Bronchial epithelial cell (primary cell): ENCODE data around the gene AKNAD1. TPM values are rescaled to one million over a fixed set of nuclear protein-coding genes. Genes with fewer than 3 reads are reported as not detected.

Experiments used
- DNase-seq: peaks from one replicate; pipeline ENCODE4 v3.0.0-alpha.2; 2010; ENCODE audit warnings: low read depth
- FAIRE-seq: peaks from 2 replicates; lab custom pipeline; 2011; peaks lifted over from hg19 to GRCh38; lab: Jason Lieb, UNC
- H3K27me3 ChIP-seq: 2 replicates; pipeline ENCODE4 v1.5.1; 2011; ENCODE audit warnings: low read length; ENCODE audit not compliant: control insufficient read depth, insufficient read depth
- H3K36me3 ChIP-seq: 2 replicates; pipeline ENCODE4 v1.5.1; 2011; ENCODE audit warnings: low read length; ENCODE audit not compliant: control insufficient read depth, insufficient read depth
- H3K4me3 ChIP-seq: 2 replicates; pipeline ENCODE4 v1.5.1; 2011; ENCODE audit warnings: mild to moderate bottlenecking, low read depth, low read length, control low read depth
- CTCF ChIP-seq: IDR thresholded peaks from 2 replicates; pipeline ENCODE4 v1.5.1; 2011; ENCODE audit warnings: mild to moderate bottlenecking, moderate library complexity, low read length, control low read depth, inconsistent platforms; ENCODE audit not compliant: insufficient read depth, severe bottlenecking
- total RNA-seq: library from RNA; depleted of rRNA; stranded (reverse); fragments of >200 nt; gene quantifications from 2 replicates; pipeline ENCODE4 v1.2.1, GENCODE V29; 2014

AKNAD1 gene
- total RNA-seq, 1 donor from 2014 or later = not detected

GRCh38 chr1:108860190-108860907, 3.5 kb upstream of the AKNAD1 start:
- no peak for TF ChIP-seq CTCF
- Histone ChIP-seq H3K4me3 (no peak overlapping the region), H3K36me3 (no peaks in the 10 kb centered on the region), H3K27me3 (no peaks in the 10 kb centered on the region)
- FAIRE-seq (no peak), DNase-seq (no peak)

GRCh38 chr1:108858230-108858950, 1.5 kb upstream of the AKNAD1 start:
- no peak overlapping the region for H3K4me3 ChIP-seq
- H3K27me3 ChIP-seq = no peaks in the 10 kb centered on the region
- DNase-seq (no peak), FAIRE-seq (no peak)
- H3K36me3 ChIP-seq = no peaks in the 10 kb centered on the region
- TF ChIP-seq CTCF = no peak

- Histone ChIP-seq H3K36me3 (no peaks in the 10 kb centered on the region), H3K4me3 (no peak overlapping the region), H3K27me3 (no peaks in the 10 kb centered on the region)
- FAIRE-seq (no peak), DNase-seq (no peak)
- no peak for TF ChIP-seq CTCF
These were observed 2.5 kb downstream of the AKNAD1 start for GRCh38 chr1:108854221-108855019.

GRCh38 chr1:108852221-108852975, 4.5 kb downstream of the AKNAD1 start:
- no peak for FAIRE-seq

More at GRCh38 chr1:108852221-108852975, 4.5 kb downstream of the AKNAD1 start:
- Histone ChIP-seq H3K36me3 (no peaks in the 10 kb centered on the region), H3K27me3 (no peaks in the 10 kb centered on the region), H3K4me3 (no peak overlapping the region)
- DNase-seq = no peak
- no peak for TF ChIP-seq CTCF
